ENCODE measurements around the gene MALSU1.

- TF ChIP-seq CTCF (IDR thresholded peaks at IDR 0.05; ENCODE audit: low read length) (no peak), EZH2 (IDR thresholded peaks at IDR 0.05; ENCODE audit: borderline replicate concordance, low read length) (no peak)
Measured at GRCh38 chr7:23249486-23249885, 49.7 kb upstream of the MALSU1 start.
